Breast epithelium (tissue), 4 donors: ENCODE results near the gene GABRA1. TPM values are rescaled to one million over a fixed set of nuclear protein-coding genes. Genes with fewer than 3 reads are reported as not detected.
A peak's percentile ranks its signal among the peaks of the same experiment; 100 is the strongest.

Experiments used
- DNase-seq, 2 donors: peaks; one replicate each; pipeline ENCODE4 v3.0.0-alpha.2; 2019; ENCODE audit warnings: low spot score in 2 of 2
- H3K27ac ChIP-seq, 2 donors: fragments of 200-600 bp; sonication (generic) in 1 of 2; one replicate each; pipeline ENCODE4 v1.5.1; 2016 to 2019; ENCODE audit warnings: mild to moderate bottlenecking in 1 of 2
- H3K27me3 ChIP-seq, 2 donors: fragments of 200-600 bp; sonication (generic) in 1 of 2; one replicate each; pipeline versions ENCODE4 v1.5.1 to v1.6.0; 2017 to 2019; ENCODE audit warnings: control low read depth in 1 of 2, mild to moderate bottlenecking in 1 of 2
- H3K36me3 ChIP-seq: fragments of 200-600 bp; one replicate; pipeline ENCODE4 v1.5.1; 2019
- H3K4me1 ChIP-seq, 2 donors: fragments of 200-600 bp; sonication (generic); one replicate each; pipeline ENCODE4 v1.5.1; 2016 to 2019; ENCODE audit warnings: control low read depth in 1 of 2
- H3K4me3 ChIP-seq, 3 donors: fragments of 200-600 bp; sonication (generic); 1 replicate in 2 of 3; 2 replicates in 1 of 3; pipeline ENCODE4 v1.5.1; 2016 to 2019; ENCODE audit warnings: mild to moderate bottlenecking in 3 of 3, moderate library complexity in 2 of 3
- H3K9me3 ChIP-seq, 2 donors: fragments of 200-600 bp; sonication (generic) in 1 of 2; one replicate each; pipeline ENCODE4 v1.5.1; 2016 to 2019; ENCODE audit warnings: control low read depth in 1 of 2
- CTCF ChIP-seq, 3 donors: fragments of 450-650 bp; IDR thresholded peaks; one replicate each; pipeline ENCODE4 v1.5.1; 2016 to 2017; ENCODE audit warnings: antibody characterized with exemption in 3 of 3, mild to moderate bottlenecking in 3 of 3, moderate library complexity in 3 of 3
- POLR2A ChIP-seq: fragments of 450-650 bp; IDR thresholded peaks from one replicate; pipeline ENCODE4 v1.6.1; 2016; ENCODE audit warnings: antibody characterized with exemption, mild to moderate bottlenecking, moderate library complexity
- POLR2AphosphoS5 ChIP-seq, 3 donors: sonication (generic); formaldehyde crosslinking; IDR thresholded peaks; one replicate each; pipeline ENCODE4 v1.6.1; 2017; ENCODE audit warnings: antibody characterized with exemption in 3 of 3
- intact Hi-C: fragments of 100-400 bp; cut with DNase I; formaldehyde crosslinking; loops from one replicate; pipeline ENCODE4 v1.15.1; 2023; ENCODE audit warnings: low total_unique reads
- total RNA-seq, 3 donors: library from RNA; depleted of rRNA; stranded (reverse); fragments of >200 nt; gene quantifications; one replicate each; pipeline ENCODE4 v1.1.0, GENCODE V29; 2016

Gene GABRA1
- not detected for total RNA-seq

- TF ChIP-seq POLR2A: no peak
- TF ChIP-seq CTCF (IDR thresholded peaks at IDR 0.05): no peak
- no peak for TF ChIP-seq POLR2AphosphoS5 (IDR thresholded peaks at IDR 0.05)
- H3K27ac ChIP-seq: no peak within 1 kb of the TSS
- DNase-seq: no peak
These were observed at the start of gene GABRA1 for GRCh38 chr5:161847941-161848391. Gene GABRA1, plus strand, starts transcription at chr5:161848120. Its CDS starts 2,691 bp downstream, at chr5:161850811.

GRCh38 chr5:161799316-161799715, 48.6 kb upstream of the GABRA1 start:
- Histone ChIP-seq H3K27ac (no peak overlapping the region), H3K27me3 (no peaks in the 10 kb centered on the region), H3K4me3 (no peak overlapping the region), H3K36me3 (no peaks in the 10 kb centered on the region), H3K9me3 (no peaks in the 10 kb centered on the region), H3K4me1 (no peaks in the 10 kb centered on the region)
- DNase-seq: no peak
- intact Hi-C loops: no loop called here
- TF ChIP-seq CTCF (IDR thresholded peaks at IDR 0.05) (no peak), POLR2AphosphoS5 (IDR thresholded peaks at IDR 0.05) (no peak), POLR2A (no peak)

More at GRCh38 chr5:161847941-161848391, at the start of gene GABRA1:
- intact Hi-C loops: no loop called here
- Histone ChIP-seq H3K4me1 (no peaks in the 10 kb centered on the region), H3K27me3 (peaks cover 0 to 37% of the 10 kb centered on the region in 2 donors), H3K4me3 (peak within 1 kb of the TSS in 2 of 3 donors; percentile 17 to 52), H3K9me3 (no peaks in the 10 kb centered on the region), H3K36me3 (no peaks in the 10 kb centered on the region)

- H3K4me3 ChIP-seq: no peak overlapping the region
- TF ChIP-seq POLR2A (no peak), POLR2AphosphoS5 (IDR thresholded peaks at IDR 0.05) (no peak)
These were observed 43.7 kb upstream of the GABRA1 start for GRCh38 chr5:161804263-161804662.

GRCh38 chr5:161846746-161847145, 1.2 kb upstream of the GABRA1 start:
- TF ChIP-seq POLR2A (no peak), POLR2AphosphoS5 (IDR thresholded peaks at IDR 0.05) (no peak), CTCF (IDR thresholded peaks at IDR 0.05) (no peak)
- peaks cover 0 to 37% of the 10 kb centered on the region in 2 donors for H3K27me3 ChIP-seq
- H3K9me3 ChIP-seq: no peaks in the 10 kb centered on the region
- DNase-seq: no peak
- intact Hi-C loops: no loop called here
- H3K27ac ChIP-seq: no peak overlapping the region
- H3K36me3 ChIP-seq: no peaks in the 10 kb centered on the region
- no peak overlapping the region for H3K4me3 ChIP-seq
- H3K4me1 ChIP-seq: no peaks in the 10 kb centered on the region

More at GRCh38 chr5:161804263-161804662, 43.7 kb upstream of the GABRA1 start:
- Histone ChIP-seq H3K36me3 (no peaks in the 10 kb centered on the region), H3K27me3 (no peaks in the 10 kb centered on the region), H3K9me3 (no peaks in the 10 kb centered on the region), H3K4me1 (no peaks in the 10 kb centered on the region), H3K27ac (no peak overlapping the region)
- DNase-seq: no peak
- intact Hi-C loops: no loop called here

GRCh38 chr5:161847447-161847846, 473 bp upstream of the GABRA1 start:
- intact Hi-C loops: no loop called here
- Histone ChIP-seq H3K4me1 (no peaks in the 10 kb centered on the region), H3K4me3 (no peak overlapping the region), H3K27ac (no peak overlapping the region), H3K36me3 (no peaks in the 10 kb centered on the region), H3K27me3 (peaks cover 0 to 37% of the 10 kb centered on the region in 2 donors), H3K9me3 (no peaks in the 10 kb centered on the region)
- no peak for DNase-seq
- TF ChIP-seq POLR2A (no peak), POLR2AphosphoS5 (IDR thresholded peaks at IDR 0.05) (no peak), CTCF (IDR thresholded peaks at IDR 0.05) (no peak)

- H3K27ac ChIP-seq: no peak overlapping the region
- H3K4me1 ChIP-seq: no peaks in the 10 kb centered on the region
- TF ChIP-seq CTCF (IDR thresholded peaks at IDR 0.05): no peak
- no peak for TF ChIP-seq POLR2AphosphoS5 (IDR thresholded peaks at IDR 0.05)
- TF ChIP-seq POLR2A: no peak
- intact Hi-C loops: no loop called here
- H3K9me3 ChIP-seq: no peaks in the 10 kb centered on the region
- no peak overlapping the region for H3K4me3 ChIP-seq
- DNase-seq: no peak
- no peaks in the 10 kb centered on the region for H3K36me3 ChIP-seq
- H3K27me3 ChIP-seq: peaks cover 0 to 37% of the 10 kb centered on the region in 2 donors
These were observed 2.6 kb downstream of the GABRA1 start for GRCh38 chr5:161850491-161850890.
